Endothelial cell of umbilical vein (primary cell): Measurements from ENCODE around the gene MAFF. TPM values are rescaled to one million over a fixed set of nuclear protein-coding genes. Genes with fewer than 3 reads are reported as not detected.

Source experiments
- BruUV-seq: library from RNA; stranded (reverse); fragments of 400-500 nt; replicated peaks from 2 replicates; lab custom pipeline; 2021; lab: Mats Ljungman, UMichigan
- CTCF ChIA-PET: fragments of 300-600, 350-600 bp; sonication (Branson Sonifier 250); formaldehyde crosslinking; loops from one replicate; lab custom pipeline; 2021; ENCODE audit warnings: antibody characterized with exemption, inconsistent platforms; lab: Charles Lee
- POLR2A ChIA-PET: fragments of 300-600, 350-600 bp; sonication (Branson Sonifier 250); formaldehyde crosslinking; loops from one replicate; lab custom pipeline; 2021; ENCODE audit warnings: antibody characterized with exemption, inconsistent platforms; lab: Charles Lee
- DNase-seq: peaks from one replicate; pipeline ENCODE4 v3.0.0-alpha.2; 2011; ENCODE audit warnings: low read depth, low spot score
- FAIRE-seq: peaks from 2 replicates; lab custom pipeline; 2011; peaks lifted over from hg19 to GRCh38; lab: Jason Lieb, UNC
- H2AFZ ChIP-seq: 2 replicates; pipeline ENCODE4 v1.6.0; 2012; ENCODE audit warnings: low read depth, low read length, control low read depth, inconsistent platforms
- H3K27ac ChIP-seq: 2 replicates; pipeline ENCODE4 v1.5.1; 2011; ENCODE audit warnings: low read depth, mild to moderate bottlenecking, control low read depth, low read length, moderate library complexity; ENCODE audit not compliant: insufficient read depth
- H3K27me3 ChIP-seq, 2 experiments: 2 replicates each; pipeline versions ENCODE4 v1.6.0 to v1.6.1; 2011; ENCODE audit warnings: low read length in 2 of 2, mixed read lengths in 1 of 2; ENCODE audit not compliant: control insufficient read depth in 2 of 2, insufficient read depth in 2 of 2
- H3K36me3 ChIP-seq, 2 experiments: 2 replicates in 1 of 2; 3 replicates in 1 of 2; pipeline ENCODE4 v1.5.1; 2011; ENCODE audit warnings: low read length in 2 of 2, mild to moderate bottlenecking in 1 of 2, moderate library complexity in 1 of 2; ENCODE audit not compliant: control insufficient read depth in 2 of 2, insufficient read depth in 2 of 2; ENCODE audit errors: extremely low read depth in 1 of 2
- H3K4me1 ChIP-seq: 3 replicates; pipeline ENCODE4 v1.5.1; 2011; ENCODE audit warnings: mild to moderate bottlenecking, low read length; ENCODE audit not compliant: control insufficient read depth, insufficient read depth; ENCODE audit errors: extremely low read depth
- H3K4me2 ChIP-seq: 2 replicates; pipeline ENCODE4 v1.6.1; 2011; ENCODE audit warnings: low read length, control low read depth, mixed read lengths; ENCODE audit not compliant: insufficient read depth
- H3K4me3 ChIP-seq, 3 experiments: fragments of 200-600 bp in 1 of 3; sonication (generic), shearing (Covaris generic) in 1 of 3; replicated peaks in 1 of 3; 2 replicates each; pipeline ENCODE4 v1.5.1; 2011 to 2016; ENCODE audit warnings: control low read depth in 3 of 3, low read length in 3 of 3, mild to moderate bottlenecking in 2 of 3, inconsistent platforms in 1 of 3, low read depth in 1 of 3, moderate library complexity in 1 of 3; ENCODE audit not compliant: insufficient read depth in 1 of 3
- H3K79me2 ChIP-seq: 2 replicates; pipeline ENCODE4 v1.6.0; 2012; ENCODE audit warnings: low read length, inconsistent platforms; ENCODE audit not compliant: control insufficient read depth, insufficient read depth
- H3K9ac ChIP-seq: replicated peaks from 2 replicates; pipeline ENCODE3; 2011; ENCODE audit warnings: low read length, control low read depth; ENCODE audit not compliant: insufficient read depth; ENCODE audit errors: extremely low read depth
- H3K9me1 ChIP-seq: replicated peaks from 3 replicates; pipeline ENCODE4 v1.6.0; 2011; ENCODE audit warnings: mild to moderate bottlenecking, low read length; ENCODE audit not compliant: control insufficient read depth, insufficient read depth; ENCODE audit errors: extremely low read depth
- H3K9me3 ChIP-seq: replicated peaks from 2 replicates; pipeline ENCODE4 v1.5.1; 2012; ENCODE audit warnings: low read length, inconsistent platforms; ENCODE audit not compliant: control insufficient read depth, insufficient read depth
- H4K20me1 ChIP-seq: replicated peaks from 2 replicates; pipeline ENCODE3; 2011; ENCODE audit warnings: mild to moderate bottlenecking, low read length; ENCODE audit not compliant: control insufficient read depth, insufficient read depth; ENCODE audit errors: extremely low read depth
- FOS ChIP-seq: IDR thresholded peaks from 2 replicates; pipeline ENCODE4 v1.6.1; 2011; ENCODE audit warnings: mild to moderate bottlenecking, low read length, moderate library complexity, borderline replicate concordance; ENCODE audit not compliant: insufficient read depth
- GATA2 ChIP-seq: IDR thresholded peaks from 2 replicates; pipeline ENCODE4 v1.7.0; 2011; ENCODE audit warnings: low read depth, mild to moderate bottlenecking, moderate library complexity, mixed read lengths, low read length; ENCODE audit not compliant: insufficient read length, insufficient read depth
- MYC ChIP-seq: IDR thresholded peaks from one replicate; pipeline ENCODE4 v1.6.1; 2011; ENCODE audit warnings: mild to moderate bottlenecking, low read depth, low read length
- POLR2A ChIP-seq: IDR thresholded peaks from 2 replicates; pipeline ENCODE4 v1.6.1; 2012; ENCODE audit warnings: low read depth, mild to moderate bottlenecking, control low read depth, low read length
- POLR2AphosphoS5 ChIP-seq: IDR thresholded peaks from 2 replicates; pipeline ENCODE4 v1.6.1; 2012; ENCODE audit warnings: low read depth, mild to moderate bottlenecking, control low read depth, low read length, moderate library complexity; ENCODE audit not compliant: insufficient read depth
- dilution Hi-C: fragments of 300-500 bp; cut with MboI; formaldehyde crosslinking; loops from one replicate; pipeline ENCODE4 v1.15.0; 2019; ENCODE audit warnings: low sequenced_read_pairs; ENCODE audit not compliant: extremely low pct_ligation_motif_present
- intact Hi-C: fragments of 100-400 bp; cut with micrococcal nuclease; formaldehyde crosslinking; loops from one replicate; pipeline ENCODE4 v1.10.0; 2022
- polyA plus RNA-seq, 4 experiments: library from polyadenylated mRNA; depleted of rRNA in 3 of 4; stranded (reverse) in 3 of 4; unstranded in 1 of 4; fragments of >200 nt; gene quantifications; 2 replicates each; pipeline versions ENCODE4 v1.2.1 to v1.2.3, GENCODE V29; 2011 to 2012; ENCODE audit warnings: missing spikeins in 1 of 4
- total RNA-seq: library from RNA; stranded (reverse); gene quantifications from 2 replicates; pipeline ENCODE4 v1.2.3, GENCODE V29; 2021
- TF ChIP-seq, protein P1 (sequence below), 2 donors: IDR thresholded peaks; 1 replicate in 1 of 2; 2 replicates in 1 of 2; pipeline ENCODE4 v1.5.1; 2011; ENCODE audit warnings: low read length in 2 of 2, mild to moderate bottlenecking in 2 of 2, moderate library complexity in 2 of 2, control low read depth in 1 of 2, inconsistent platforms in 1 of 2, low read depth in 1 of 2; ENCODE audit not compliant: insufficient read depth in 1 of 2; ENCODE audit errors: extremely low read depth in 1 of 2
- TF ChIP-seq, protein P2 (sequence below): IDR thresholded peaks from 2 replicates; pipeline ENCODE4 v1.6.1; 2011; ENCODE audit not compliant: insufficient read depth, insufficient read length

The MAFF gene
- total and polyA plus RNA-seq, 2 donors (not counting 3 experiments of a cell fraction or from before 2014, with no cell fraction given), result 29.0 to 61.2 TPM

DNA sequence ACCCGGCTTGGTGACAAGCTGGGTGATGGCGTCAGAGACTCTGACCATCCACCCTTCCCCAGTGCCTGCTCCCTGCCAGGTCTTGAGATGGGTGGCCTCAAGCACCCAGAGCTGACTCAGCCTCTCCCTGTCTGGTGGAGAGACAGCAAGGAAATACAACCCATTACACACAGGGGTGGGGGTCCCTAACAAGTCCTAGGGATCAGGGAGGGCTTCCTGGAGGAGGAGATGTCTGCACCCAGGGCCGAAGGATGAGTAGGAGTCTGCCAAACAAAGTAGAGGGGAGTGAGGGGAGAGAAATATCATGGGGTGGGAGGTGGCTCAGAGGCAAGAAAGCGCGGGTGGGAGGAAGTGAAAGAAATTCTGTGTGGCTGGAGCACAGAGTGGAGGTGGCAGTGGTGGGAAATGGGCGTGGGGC lies 6.8 kb downstream of the MAFF start:
- dilution Hi-C loops, result no loop called here
- H3K27ac ChIP-seq, result no peak overlapping the region
- H3K36me3 ChIP-seq, result peaks cover 8 to 10% of the 10 kb centered on the region in 2 experiments
- DNase-seq, result no peak
- no peaks in the 10 kb centered on the region for H3K9me1 ChIP-seq
- FAIRE-seq, result no peak
- no peaks in the 10 kb centered on the region for H4K20me1 ChIP-seq
- BruUV-seq, result no TSS peak
- ChIA-PET POLR2A (no interaction called here), CTCF (interaction anchor here (0.9 to 1.4 kb wide), 4 partner anchors 10 to 110 kb away, joined by 3 to 5 read pairs (median 3); no protein-coding TSS in a partner anchor)
- no peak overlapping the region for H3K9ac ChIP-seq
- H3K4me2 ChIP-seq, result no peak overlapping the region
- no peak overlapping the region for H3K4me3 ChIP-seq
- H3K79me2 ChIP-seq, result peaks cover 94% of the 10 kb centered on the region
- intact Hi-C loops, result no loop called here
- H3K4me1 ChIP-seq, result peaks cover 22% of the 10 kb centered on the region
- H3K27me3 ChIP-seq, result no peaks in the 10 kb centered on the region
- TF ChIP-seq POLR2A (no peak), FOS (no peak), GATA2 (no peak), MYC (no peak), POLR2AphosphoS5 (no peak)
- TF ChIP-seq, protein P1, sequence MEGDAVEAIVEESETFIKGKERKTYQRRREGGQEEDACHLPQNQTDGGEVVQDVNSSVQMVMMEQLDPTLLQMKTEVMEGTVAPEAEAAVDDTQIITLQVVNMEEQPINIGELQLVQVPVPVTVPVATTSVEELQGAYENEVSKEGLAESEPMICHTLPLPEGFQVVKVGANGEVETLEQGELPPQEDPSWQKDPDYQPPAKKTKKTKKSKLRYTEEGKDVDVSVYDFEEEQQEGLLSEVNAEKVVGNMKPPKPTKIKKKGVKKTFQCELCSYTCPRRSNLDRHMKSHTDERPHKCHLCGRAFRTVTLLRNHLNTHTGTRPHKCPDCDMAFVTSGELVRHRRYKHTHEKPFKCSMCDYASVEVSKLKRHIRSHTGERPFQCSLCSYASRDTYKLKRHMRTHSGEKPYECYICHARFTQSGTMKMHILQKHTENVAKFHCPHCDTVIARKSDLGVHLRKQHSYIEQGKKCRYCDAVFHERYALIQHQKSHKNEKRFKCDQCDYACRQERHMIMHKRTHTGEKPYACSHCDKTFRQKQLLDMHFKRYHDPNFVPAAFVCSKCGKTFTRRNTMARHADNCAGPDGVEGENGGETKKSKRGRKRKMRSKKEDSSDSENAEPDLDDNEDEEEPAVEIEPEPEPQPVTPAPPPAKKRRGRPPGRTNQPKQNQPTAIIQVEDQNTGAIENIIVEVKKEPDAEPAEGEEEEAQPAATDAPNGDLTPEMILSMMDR (IDR thresholded peaks at IDR 0.05; ENCODE audit: extremely low read depth in 1 of 2, insufficient read depth in 1 of 2, low read depth in 1 of 2, low read length in 2 of 2), result no peak
- TF ChIP-seq, protein P2, sequence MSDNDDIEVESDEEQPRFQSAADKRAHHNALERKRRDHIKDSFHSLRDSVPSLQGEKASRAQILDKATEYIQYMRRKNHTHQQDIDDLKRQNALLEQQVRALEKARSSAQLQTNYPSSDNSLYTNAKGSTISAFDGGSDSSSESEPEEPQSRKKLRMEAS, result no peak
- no peak overlapping the region for H2AFZ ChIP-seq
- no peaks in the 10 kb centered on the region for H3K9me3 ChIP-seq
